PFSK-1 (cell line): ENCODE measurements around the gene EXOSC5.

Source experiments
- FOXP2 ChIP-seq: optimal IDR thresholded peaks from 2 replicates; pipeline ENCODE3; 2011; ENCODE audit warnings: borderline replicate concordance, control low read depth, inconsistent platforms; ENCODE audit not compliant: insufficient read depth; ENCODE audit errors: extremely low read length, extremely low read depth
- POLR2AphosphoS5 ChIP-seq: IDR thresholded peaks from 2 replicates; pipeline ENCODE4 v1.6.1; 2012; ENCODE audit warnings: low read depth, mild to moderate bottlenecking, control low read depth, low read length, moderate library complexity
- SIN3A ChIP-seq: IDR thresholded peaks from 2 replicates; pipeline ENCODE4 v1.6.1; 2012; ENCODE audit warnings: mild to moderate bottlenecking, low read length, moderate library complexity, borderline replicate concordance; ENCODE audit not compliant: insufficient read depth
- TAF1 ChIP-seq: IDR thresholded peaks from 2 replicates; pipeline ENCODE4 v1.6.1; 2012; ENCODE audit warnings: low read length, control low read depth, borderline replicate concordance; ENCODE audit not compliant: insufficient read depth
- TF ChIP-seq, protein P1 (sequence below), 2 experiments: IDR thresholded peaks; 2 replicates each; pipeline versions ENCODE4 v1.6.1 to v1.8.0; 2011 to 2012; ENCODE audit warnings: low read depth in 2 of 2, low read length in 2 of 2, control low read depth in 1 of 2, inconsistent platforms in 1 of 2, mild to moderate bottlenecking in 1 of 2, moderate library complexity in 1 of 2; ENCODE audit not compliant: insufficient read depth in 1 of 2

Gene EXOSC5

DNA sequence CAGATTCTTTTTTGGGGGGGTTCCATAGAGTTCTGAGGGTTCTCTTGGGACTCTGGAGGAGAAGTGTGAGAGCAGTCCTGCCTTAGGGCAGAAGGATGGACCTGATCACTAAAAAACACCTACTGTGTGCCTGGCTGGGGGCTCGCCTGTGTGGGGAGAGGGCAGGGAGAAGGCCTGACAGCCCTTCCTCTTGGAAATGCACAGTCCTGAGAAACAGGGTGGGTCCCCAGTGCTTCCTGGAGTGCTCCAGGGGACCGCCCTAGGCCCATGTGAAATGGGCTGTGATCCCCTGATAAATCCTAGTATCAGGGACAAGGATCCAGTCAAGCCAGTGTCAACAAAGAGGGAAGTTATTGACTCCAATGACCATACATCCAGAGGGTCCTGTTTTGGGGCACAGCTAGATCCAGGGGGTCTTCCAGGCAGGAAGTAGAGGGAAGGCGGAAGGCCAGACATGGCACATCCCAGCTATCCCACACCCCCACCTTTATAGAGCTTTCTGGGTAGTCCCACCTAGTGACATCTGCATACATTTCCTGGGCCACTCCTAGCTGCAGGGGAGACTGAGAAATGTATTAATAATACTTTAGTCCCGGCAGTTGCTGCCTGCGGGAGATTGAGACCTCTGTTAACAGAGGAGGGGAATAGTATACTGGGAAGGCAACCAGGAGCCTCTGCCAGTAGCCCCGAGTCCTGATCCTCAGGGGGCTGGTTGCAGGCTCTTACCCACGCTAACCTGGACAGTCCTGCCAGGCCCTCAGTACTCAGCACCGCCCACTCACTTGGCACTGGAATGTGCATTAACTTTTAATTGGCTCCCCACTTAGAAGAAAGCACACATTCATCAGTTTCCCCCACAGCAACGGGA, 14.2 kb upstream of the EXOSC5 start:
- no peak for TF ChIP-seq TAF1
- TF ChIP-seq SIN3A: no peak
- TF ChIP-seq, protein P1, sequence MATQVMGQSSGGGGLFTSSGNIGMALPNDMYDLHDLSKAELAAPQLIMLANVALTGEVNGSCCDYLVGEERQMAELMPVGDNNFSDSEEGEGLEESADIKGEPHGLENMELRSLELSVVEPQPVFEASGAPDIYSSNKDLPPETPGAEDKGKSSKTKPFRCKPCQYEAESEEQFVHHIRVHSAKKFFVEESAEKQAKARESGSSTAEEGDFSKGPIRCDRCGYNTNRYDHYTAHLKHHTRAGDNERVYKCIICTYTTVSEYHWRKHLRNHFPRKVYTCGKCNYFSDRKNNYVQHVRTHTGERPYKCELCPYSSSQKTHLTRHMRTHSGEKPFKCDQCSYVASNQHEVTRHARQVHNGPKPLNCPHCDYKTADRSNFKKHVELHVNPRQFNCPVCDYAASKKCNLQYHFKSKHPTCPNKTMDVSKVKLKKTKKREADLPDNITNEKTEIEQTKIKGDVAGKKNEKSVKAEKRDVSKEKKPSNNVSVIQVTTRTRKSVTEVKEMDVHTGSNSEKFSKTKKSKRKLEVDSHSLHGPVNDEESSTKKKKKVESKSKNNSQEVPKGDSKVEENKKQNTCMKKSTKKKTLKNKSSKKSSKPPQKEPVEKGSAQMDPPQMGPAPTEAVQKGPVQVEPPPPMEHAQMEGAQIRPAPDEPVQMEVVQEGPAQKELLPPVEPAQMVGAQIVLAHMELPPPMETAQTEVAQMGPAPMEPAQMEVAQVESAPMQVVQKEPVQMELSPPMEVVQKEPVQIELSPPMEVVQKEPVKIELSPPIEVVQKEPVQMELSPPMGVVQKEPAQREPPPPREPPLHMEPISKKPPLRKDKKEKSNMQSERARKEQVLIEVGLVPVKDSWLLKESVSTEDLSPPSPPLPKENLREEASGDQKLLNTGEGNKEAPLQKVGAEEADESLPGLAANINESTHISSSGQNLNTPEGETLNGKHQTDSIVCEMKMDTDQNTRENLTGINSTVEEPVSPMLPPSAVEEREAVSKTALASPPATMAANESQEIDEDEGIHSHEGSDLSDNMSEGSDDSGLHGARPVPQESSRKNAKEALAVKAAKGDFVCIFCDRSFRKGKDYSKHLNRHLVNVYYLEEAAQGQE (IDR thresholded peaks at IDR 0.05; ENCODE audit: insufficient read depth in 1 of 2, low read depth in 2 of 2, low read length in 2 of 2): no peak
- TF ChIP-seq POLR2AphosphoS5: no peak
- TF ChIP-seq FOXP2: no peak

DNA sequence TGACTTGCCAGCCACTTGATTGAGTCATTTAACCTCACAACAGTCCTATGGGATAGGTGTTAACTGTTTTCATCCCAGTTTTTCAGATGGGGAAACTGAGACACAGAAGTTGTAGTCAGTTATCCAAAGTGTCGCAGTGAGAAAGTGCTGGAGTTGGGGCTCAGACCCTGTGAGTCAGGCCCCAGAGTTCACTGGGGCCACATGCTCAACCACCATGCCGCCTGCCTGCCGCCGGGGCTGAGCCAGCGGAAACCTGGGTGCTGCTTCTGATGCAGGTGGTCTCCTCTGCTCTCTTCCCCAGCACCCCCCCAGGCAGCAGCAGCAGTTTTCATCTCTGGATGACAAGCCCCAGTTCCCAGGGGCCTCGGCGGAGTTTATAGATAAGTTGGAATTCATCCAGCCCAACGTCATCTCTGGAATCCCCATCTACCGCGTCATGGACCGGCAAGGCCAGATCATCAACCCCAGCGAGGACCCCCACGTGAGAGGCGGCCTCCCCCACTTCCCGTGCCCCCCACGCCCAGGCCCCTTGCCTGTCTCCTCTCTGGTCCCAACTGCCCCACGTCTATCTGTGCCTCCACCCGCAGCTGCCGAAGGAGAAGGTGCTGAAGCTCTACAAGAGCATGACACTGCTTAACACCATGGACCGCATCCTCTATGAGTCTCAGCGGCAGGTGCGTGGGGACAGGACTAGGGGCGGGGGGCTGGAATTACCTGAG, 13.3 kb upstream of the EXOSC5 start:
- TF ChIP-seq FOXP2 (no peak), SIN3A (no peak), POLR2AphosphoS5 (no peak), TAF1 (no peak)
- TF ChIP-seq, protein P1 (IDR thresholded peaks at IDR 0.05; ENCODE audit: insufficient read depth in 1 of 2, low read depth in 2 of 2, low read length in 2 of 2): no peak

DNA sequence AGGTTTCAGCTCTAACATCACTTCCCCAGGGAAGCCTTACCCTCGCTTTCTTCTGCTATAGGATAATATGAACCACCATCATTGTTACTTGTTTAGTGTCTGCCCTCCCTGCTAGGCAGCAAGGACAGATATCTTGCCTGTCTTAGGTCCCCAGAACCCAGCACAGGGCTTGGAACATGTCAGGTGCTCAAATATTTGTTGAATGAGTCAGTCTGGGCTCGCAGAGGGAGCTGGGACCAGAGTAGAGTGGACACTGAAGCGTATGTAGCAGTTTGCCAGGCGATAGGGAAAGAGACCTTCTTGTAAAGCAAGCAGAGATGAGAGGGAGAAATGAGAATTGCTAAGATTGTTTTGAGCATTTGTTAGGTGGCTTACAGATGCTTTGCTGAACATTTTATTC, 12.1 kb upstream of the EXOSC5 start:
- TF ChIP-seq SIN3A (no peak), TAF1 (no peak), FOXP2 (no peak), POLR2AphosphoS5 (no peak)
- TF ChIP-seq, protein P1 (IDR thresholded peaks at IDR 0.05; ENCODE audit: insufficient read depth in 1 of 2, low read depth in 2 of 2, low read length in 2 of 2): no peak

DNA sequence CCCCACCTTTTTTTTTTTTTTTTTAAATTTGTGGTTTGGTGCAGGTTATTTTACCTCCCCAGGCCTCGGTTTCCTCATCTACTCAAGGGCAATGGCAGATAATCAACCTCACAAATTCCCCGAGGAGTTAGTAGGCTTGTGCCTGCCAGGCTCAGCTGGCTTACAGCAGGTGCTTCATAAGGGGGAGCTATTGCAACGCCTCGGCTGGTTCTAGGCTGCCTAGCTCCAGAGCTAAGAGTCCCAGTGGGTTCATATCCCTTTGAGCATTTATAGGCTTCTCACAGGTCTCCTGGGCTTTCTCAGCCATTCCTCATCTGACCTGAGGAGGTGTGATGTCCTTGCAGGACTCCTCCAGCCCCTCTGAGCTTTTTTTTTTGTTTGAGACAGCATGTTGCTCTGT, 11.1 kb upstream of the EXOSC5 start:
- TF ChIP-seq, protein P1 (IDR thresholded peaks at IDR 0.05; ENCODE audit: insufficient read depth in 1 of 2, low read depth in 2 of 2, low read length in 2 of 2): no peak
- no peak for TF ChIP-seq SIN3A
- no peak for TF ChIP-seq FOXP2
- no peak for TF ChIP-seq POLR2AphosphoS5

DNA sequence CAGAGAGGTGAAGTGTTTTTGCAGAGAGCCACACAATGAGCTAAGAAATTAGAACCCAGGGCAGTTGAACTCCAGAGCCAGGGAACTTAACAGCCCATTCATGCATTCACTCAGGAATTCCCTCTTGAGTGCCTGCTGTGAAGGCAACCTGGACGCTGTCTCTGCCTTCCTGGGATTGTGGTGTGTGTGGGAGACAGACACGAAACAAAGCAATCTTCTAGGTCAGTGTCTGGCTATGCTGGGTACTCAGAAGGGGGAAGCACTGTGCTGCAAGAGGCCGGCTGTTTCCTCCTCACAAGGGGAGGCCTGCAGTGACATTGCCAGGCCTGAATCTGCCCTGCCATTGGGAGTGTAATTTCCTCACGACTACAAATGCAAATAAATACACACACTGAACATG, 10.1 kb upstream of the EXOSC5 start:
- no peak for TF ChIP-seq SIN3A
- TF ChIP-seq, protein P1 (IDR thresholded peaks at IDR 0.05; ENCODE audit: insufficient read depth in 1 of 2, low read depth in 2 of 2, low read length in 2 of 2): no peak
- no peak for TF ChIP-seq POLR2AphosphoS5
- no peak for TF ChIP-seq FOXP2
- TF ChIP-seq TAF1: no peak
